Fibroblast of skin of left quadriceps (primary cell): Measurements from ENCODE around the gene LRRC71.
A peak's percentile ranks its signal among the peaks of the same experiment; 100 is the strongest.

ENCODE experiments used
- DNase-seq, 2 experiments: peaks; one replicate each; pipeline ENCODE4 v3.0.0-alpha.2; 2013; ENCODE audit warnings: low read depth in 2 of 2

LRRC71 gene

GRCh38 chr1:156920233-156921052 is at the start of gene LRRC71:
TSS of gene LRRC71 (plus strand) at chr1:156920632. CDS start at chr1:156920804, 172 bp downstream.
- DNase-seq: peak in 1 of 2 experiments; percentile 48

GRCh38 chr1:156873659-156874058 is 46.8 kb upstream of the LRRC71 start:
- no peak for DNase-seq

DNA sequence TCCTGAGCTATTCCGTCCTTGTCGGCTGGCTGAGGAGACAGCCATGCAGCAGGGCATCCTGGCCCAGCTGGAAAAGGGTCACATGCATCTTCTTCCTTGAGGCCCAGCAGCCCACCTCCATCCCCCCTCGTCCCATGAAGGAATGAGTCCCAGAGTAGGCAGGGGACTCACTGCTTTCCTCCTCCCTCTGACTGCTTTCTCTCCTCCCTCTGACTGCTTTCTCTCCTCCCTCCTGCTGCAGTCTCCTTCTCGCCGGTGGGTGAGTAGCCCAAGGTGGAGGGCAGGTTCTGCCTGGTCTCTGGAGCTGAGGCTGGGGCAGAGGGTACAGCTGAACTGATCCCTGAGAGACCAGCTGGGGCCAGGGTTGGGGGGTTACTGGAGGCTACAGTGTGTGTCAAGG is 46.3 kb upstream of the LRRC71 start:
- no peak for DNase-seq

DNA sequence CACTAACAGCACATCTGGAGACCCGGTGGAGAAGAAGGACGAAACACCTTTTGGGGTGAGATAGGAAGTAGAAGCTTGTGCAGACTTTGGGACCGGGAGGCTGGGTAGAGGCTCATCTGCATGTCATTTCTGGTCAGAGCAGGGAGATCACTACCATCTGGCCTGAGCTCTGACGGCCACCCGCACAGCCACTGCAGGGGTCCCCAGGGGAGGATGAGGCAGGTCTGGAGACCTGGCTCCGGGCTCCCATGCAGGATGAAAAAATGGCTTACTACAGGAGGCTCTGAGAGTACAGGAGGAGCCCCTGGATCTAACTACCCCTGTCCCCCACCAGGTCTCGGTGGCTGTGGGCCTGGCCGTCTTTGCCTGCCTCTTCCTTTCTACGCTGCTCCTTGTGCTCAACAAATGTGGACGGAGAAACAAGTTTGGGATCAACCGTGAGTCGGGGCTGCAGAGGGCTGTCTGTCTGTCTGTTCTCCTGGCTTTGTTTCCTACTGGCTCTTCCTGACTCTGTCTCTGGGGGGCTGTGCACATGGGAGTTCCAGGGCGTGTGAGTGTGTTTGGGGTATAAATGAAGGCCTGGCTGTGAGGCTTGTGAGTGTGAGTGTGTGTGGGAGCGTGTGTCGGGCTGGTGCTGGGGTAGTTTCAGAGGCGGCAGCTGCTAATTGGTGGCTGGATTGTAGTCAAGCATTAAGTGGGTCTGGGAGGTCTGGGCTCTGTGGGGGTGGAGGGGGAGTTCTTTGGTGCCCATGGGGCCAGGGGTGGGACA is 45.7 kb upstream of the LRRC71 start:
- DNase-seq: no peak

- no peak for DNase-seq
These were observed 45.2 kb upstream of the LRRC71 start for GRCh38 chr1:156875341-156875615.

DNA sequence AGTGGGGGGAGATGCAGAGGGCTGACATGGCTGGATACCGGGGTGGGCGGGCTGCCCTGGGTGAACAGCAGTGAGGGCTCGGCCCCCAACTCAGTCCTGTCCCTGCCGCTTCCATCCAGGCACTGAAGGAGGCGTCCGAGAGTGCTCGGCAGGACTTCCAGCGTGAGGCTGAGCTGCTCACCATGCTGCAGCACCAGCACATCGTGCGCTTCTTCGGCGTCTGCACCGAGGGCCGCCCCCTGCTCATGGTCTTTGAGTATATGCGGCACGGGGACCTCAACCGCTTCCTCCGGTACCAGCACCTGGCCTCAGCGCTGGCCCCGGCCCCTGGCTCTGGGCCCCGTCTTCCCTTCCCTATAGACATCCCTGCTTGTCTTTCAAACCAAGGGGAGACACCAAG is 44.2 kb upstream of the LRRC71 start:
- no peak for DNase-seq

DNA sequence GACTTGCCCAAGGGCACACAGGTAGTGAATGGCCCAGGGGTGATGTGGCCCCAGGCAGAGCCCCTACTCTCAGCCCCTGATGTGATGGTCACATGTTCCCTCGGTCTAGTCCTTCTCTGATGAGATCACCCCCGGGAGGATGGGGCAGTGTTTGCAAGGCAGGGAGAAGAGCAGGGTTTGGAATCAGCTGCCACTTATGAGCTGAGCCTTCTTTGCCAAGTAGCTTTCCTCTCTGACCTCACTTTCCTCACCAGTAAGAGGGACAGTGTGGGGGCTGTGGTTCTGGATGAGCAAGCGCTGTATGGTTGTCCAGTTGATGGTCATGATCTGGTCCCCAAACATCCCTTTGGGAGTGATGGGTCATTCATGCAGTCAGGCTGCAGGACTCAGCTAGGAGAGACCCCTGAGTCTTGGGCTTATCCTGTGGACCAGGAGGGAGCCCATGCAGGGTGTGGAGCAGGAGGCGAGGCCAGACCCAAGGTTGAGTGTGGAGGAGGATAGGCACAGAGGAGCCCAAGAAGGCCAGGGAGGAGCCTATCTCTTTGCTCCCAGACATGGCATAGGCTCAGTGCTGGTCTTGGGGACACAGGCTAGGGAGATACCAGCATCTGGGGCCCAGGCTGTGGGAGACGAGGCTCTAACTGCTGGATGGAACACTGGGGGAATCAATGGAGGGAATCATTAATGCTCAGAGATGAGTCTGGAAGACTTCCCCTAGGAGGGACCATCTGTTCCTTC is 42.8 kb upstream of the LRRC71 start:
- no peak for DNase-seq

DNA sequence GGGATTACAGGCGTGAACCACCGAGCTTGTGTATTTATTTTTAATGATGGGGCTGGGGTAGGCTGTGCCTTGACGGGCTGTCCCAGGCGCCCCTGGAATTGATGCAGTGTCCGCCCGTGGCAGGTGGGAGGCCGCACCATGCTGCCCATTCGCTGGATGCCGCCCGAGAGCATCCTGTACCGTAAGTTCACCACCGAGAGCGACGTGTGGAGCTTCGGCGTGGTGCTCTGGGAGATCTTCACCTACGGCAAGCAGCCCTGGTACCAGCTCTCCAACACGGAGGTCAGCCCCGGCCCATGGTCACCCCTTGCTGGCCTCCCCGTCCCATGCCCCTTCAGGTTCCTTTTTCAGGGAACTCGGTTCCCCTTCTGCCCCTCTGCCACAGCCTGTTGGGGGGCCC is 40.6 kb upstream of the LRRC71 start:
- DNase-seq: no peak

DNA sequence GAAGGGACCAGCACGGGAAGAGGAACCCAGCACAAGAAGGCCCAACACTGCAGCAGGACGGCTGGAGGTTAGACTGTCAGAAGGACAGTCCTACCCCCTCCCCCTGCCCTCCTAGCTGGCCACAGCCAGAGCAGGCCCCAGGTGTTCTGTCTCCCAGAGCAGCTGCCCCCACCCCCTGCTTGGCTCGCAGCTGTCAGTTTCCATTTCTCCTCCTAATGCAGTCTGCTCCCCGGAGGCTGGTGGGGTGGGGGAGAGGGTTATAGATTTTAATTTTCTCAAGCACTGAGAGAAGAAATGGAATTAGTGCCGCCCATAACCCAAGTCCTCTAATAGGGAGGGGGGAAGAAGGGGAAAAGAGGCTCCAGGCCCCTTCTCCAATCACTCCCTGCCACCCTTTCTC is 40.0 kb upstream of the LRRC71 start:
- DNase-seq: no peak

- no peak for DNase-seq
These were observed 39.3 kb upstream of the LRRC71 start for GRCh38 chr1:156881101-156881500.

GRCh38 chr1:156881663-156882062 is 38.8 kb upstream of the LRRC71 start:
- no peak for DNase-seq

- DNase-seq: no peak
These were observed 37.9 kb upstream of the LRRC71 start for GRCh38 chr1:156882543-156882942.

GRCh38 chr1:156883919-156884318 is 36.5 kb upstream of the LRRC71 start:
- DNase-seq: no peak

DNA sequence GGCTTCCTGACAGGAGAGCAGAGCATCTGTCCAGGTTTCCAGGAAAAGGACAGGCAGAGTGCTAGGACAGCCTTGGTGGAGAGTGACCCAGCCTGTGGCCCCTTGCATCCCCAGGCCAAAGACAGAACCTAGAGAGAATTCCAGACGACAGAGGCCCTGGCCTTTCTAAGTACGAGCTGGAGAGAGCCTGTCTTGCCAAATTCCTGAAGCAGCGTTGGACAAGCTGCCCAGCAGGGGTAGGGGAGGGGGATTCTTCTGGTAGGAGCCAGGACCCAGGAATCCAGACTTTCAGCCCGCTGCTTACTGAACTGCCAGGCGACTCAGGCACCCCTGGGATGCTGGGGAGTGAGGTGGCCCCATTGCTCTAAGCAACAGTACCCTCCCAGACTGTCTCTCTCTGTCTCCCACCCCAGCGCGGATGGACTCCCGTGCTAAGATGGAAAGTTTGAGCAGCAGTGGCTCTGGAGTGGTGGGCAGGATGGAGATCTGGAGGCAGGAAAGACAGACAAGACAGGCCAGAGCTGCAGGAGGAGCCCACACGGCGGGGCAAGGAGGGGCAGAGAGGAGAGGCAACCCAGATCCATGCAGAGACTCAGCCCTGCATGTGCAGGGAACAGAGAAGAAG is 35.8 kb upstream of the LRRC71 start:
- DNase-seq: no peak

GRCh38 chr1:156885314-156885713 is 35.1 kb upstream of the LRRC71 start:
- DNase-seq: no peak

DNA sequence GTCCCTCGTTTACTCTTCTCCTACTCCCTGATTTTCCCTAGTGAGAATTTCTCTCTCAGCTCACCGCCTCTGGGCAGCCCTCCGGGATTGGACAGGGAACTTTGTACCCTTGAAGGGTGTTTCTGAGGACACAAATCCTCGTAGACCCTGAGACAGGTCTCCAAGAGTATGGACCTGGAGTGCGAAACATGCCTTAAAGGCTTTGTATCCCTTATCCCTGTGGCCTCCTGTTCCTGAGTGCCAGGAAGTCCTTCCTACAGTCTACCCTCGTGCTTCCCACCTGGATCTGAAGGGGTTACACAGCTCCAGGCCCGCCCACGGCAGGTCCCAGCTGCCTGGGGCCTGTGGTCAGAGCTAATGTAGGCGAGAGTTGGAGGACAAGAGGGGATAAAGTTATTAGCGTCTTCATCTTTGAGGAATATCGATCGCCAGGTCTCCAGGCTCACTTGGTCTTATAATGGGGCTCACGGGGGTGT is 34.5 kb upstream of the LRRC71 start:
- no peak for DNase-seq

DNA sequence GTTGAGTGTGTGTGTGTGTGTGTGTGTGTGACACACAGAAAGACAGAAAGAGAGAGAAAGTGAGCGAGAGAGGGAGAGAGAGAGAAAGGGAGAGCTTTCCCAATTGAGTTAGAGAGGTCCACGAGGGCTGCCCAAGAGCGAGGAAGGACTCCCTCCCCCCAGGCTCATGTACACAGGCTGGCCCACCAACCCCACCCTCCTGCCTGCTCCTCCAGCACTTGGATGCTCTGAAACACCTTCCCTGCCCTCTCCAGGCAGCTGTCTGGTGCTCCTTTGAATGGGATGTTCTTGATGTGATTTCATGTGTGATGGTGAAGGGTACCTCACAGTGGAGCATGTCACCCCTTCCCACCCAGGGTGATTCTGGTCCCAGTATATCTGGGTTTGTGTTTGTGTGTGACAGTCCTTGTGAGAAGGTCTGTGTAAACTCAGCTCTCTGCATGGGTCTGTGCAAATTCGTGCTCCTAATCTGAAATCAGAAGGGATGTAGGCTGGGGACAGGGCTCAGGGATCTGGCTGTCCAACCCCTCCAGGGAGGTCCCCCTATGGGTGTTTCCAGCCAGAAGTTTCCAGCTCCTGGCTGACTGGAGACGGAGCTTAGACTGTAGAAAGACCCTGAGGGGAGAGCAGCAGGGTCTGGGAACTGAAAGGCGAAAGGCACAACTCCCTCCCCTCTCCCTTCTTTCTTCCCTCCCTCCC is 33.7 kb upstream of the LRRC71 start:
- no peak for DNase-seq

GRCh38 chr1:156887317-156887716 is 33.1 kb upstream of the LRRC71 start:
- DNase-seq: no peak

DNA sequence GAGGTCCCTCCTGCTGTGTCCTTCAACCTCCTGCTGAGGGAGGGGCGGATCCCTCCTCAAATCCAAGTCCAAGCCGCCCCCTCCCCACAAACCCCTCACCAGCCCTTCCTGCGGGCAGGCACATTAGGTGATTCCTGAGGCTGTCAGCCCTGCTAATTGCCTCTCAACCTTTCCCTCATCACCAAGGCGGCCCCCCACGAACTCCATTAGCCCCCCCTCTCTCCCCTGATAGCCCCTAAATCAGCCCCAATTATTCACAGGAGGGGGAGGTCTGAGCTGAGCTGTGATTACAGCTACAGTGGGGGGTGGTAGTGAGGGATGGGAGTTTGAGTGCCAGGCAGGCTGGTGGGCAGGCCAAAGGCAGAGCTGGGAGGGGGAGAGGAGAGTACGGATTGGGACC is 32.7 kb upstream of the LRRC71 start:
- no peak for DNase-seq

DNA sequence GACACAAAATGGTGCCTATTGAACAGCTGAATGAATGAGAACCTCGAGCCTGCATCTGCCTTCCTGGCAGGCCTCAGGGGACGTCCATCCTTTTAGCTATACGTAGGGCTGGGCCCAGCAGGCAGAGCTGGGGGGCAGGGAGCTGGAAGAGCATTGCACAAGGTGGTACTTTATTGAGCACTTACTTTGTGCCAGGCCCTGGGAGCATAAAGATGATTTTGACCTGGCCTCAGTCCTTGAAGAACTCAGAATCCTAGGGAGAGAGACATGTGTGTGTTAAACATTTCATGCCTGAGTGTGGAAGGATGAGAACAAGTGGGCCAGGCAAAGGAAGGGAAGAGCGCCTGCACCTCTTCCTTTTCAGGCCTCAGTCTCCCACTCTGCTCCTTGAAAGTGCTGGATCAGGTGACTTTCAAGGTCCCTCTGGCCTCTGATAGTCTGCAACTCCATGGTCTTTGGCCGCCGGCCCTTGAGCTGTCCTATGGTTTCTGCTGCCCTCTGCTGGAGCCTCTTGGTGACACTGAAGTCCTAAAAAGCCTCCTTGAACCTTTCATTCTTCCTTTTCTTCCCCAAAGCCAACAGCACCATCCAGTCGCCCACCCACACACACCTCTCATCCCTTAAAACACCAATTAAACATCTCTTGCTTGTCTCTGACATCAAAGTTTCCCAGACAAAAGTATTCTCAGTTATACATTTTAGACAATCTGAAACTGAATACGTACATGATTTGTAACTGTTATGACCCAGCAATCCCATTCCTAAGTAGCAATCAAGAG is 30.4 kb upstream of the LRRC71 start:
- DNase-seq: no peak
